ENCODE data around the gene HJV. TPM values are rescaled to one million over a fixed set of nuclear protein-coding genes. Genes with fewer than 3 reads are reported as not detected.

The HJV gene
- total RNA-seq, 3 donors from 2014 or later, result not detected

GRCh38 chr1:145975216-145975615 lies 46.3 kb downstream of the HJV start:
- ATAC-seq, result no peak
- Histone ChIP-seq H3K9me3 (no peaks in the 10 kb centered on the region), H3K4me3 (no peak overlapping the region), H3K36me3 (ENCODE audit: low read depth) (no peaks in the 10 kb centered on the region), H3K4me1 (ENCODE audit: low read depth) (peaks cover 29% of the 10 kb centered on the region)
- TF ChIP-seq, protein P1, sequence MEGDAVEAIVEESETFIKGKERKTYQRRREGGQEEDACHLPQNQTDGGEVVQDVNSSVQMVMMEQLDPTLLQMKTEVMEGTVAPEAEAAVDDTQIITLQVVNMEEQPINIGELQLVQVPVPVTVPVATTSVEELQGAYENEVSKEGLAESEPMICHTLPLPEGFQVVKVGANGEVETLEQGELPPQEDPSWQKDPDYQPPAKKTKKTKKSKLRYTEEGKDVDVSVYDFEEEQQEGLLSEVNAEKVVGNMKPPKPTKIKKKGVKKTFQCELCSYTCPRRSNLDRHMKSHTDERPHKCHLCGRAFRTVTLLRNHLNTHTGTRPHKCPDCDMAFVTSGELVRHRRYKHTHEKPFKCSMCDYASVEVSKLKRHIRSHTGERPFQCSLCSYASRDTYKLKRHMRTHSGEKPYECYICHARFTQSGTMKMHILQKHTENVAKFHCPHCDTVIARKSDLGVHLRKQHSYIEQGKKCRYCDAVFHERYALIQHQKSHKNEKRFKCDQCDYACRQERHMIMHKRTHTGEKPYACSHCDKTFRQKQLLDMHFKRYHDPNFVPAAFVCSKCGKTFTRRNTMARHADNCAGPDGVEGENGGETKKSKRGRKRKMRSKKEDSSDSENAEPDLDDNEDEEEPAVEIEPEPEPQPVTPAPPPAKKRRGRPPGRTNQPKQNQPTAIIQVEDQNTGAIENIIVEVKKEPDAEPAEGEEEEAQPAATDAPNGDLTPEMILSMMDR (IDR thresholded peaks at IDR 0.05), result no peak
- no peak for DNase-seq
- intact Hi-C loops (cut with DNase I, micrococcal nuclease), result no loop called here

- Histone ChIP-seq H3K4me1 (ENCODE audit: low read depth) (peaks cover 24% of the 10 kb centered on the region), H3K36me3 (ENCODE audit: low read depth) (no peaks in the 10 kb centered on the region), H3K9me3 (no peaks in the 10 kb centered on the region), H3K4me3 (no peak overlapping the region)
- DNase-seq (no peak), ATAC-seq (no peak)
- intact Hi-C loops (cut with DNase I, micrococcal nuclease), result loop anchor here in 1 of 2 donors (5.0 kb wide), 1 partner anchor 33 kb away; no protein-coding TSS in a partner anchor
- TF ChIP-seq, protein P1 (IDR thresholded peaks at IDR 0.05), result no peak
Observed at GRCh38 chr1:145974721-145975120, 46.8 kb downstream of the HJV start.

- intact Hi-C loops (cut with DNase I, micrococcal nuclease), result loop anchor here in 1 of 2 donors (5.0 kb wide), 1 partner anchor 35 kb away; no protein-coding TSS in a partner anchor
Observed at GRCh38 chr1:145972580-145972979, 49.0 kb downstream of the HJV start.

More at GRCh38 chr1:145972580-145972979, 49.0 kb downstream of the HJV start:
- Histone ChIP-seq H3K4me3 (no peak overlapping the region), H3K9me3 (no peaks in the 10 kb centered on the region), H3K36me3 (ENCODE audit: low read depth) (no peaks in the 10 kb centered on the region), H3K4me1 (ENCODE audit: low read depth) (peaks cover 5% of the 10 kb centered on the region)
- no peak for DNase-seq
- ATAC-seq, result no peak
- TF ChIP-seq, protein P1 (IDR thresholded peaks at IDR 0.05), result no peak

Other genes starting within 250 kb of the HJV start
- 10 to 100 TPM in 1 of 3 donors, 1 to 10 TPM in 2; 8.3 to 13.6 (median 8.8) TPM for gene RNF115, start 197.6 kb downstream of the HJV start, total RNA-seq
- gene POLR3C, start 197.5 kb downstream of the HJV start, total RNA-seq, result 10 to 100 TPM; 17.5 to 24.0 (median 23.0) TPM
- gene NUDT17, start 176.1 kb downstream of the HJV start, total RNA-seq, result 1 to 10 TPM; 1.1 to 2.5 (median 1.3) TPM
- gene PIAS3, start 162.7 kb downstream of the HJV start, total RNA-seq, result 10 to 100 TPM; 11.6 to 26.6 (median 14.8) TPM
- gene ANKRD35, start 135.9 kb downstream of the HJV start, total RNA-seq, result 1 to 10 TPM in 1 of 3 donors, under 1 TPM in 2; 0.26 to 5.6 (median 0.99) TPM
- gene ITGA10, start 111.7 kb downstream of the HJV start, total RNA-seq, result 1 to 10 TPM in 1 of 3 donors, under 1 TPM in 2; 0.61 to 2.5 (median 0.87) TPM
- 10 to 100 TPM; 25.5 to 34.8 (median 33.3) TPM for gene PEX11B, start 103.0 kb downstream of the HJV start, total RNA-seq
- gene RBM8A, start 94.3 kb downstream of the HJV start, total RNA-seq, result 10 to 100 TPM; 82.3 to 94.5 (median 93.9) TPM
- gene LIX1L, start 63.7 kb downstream of the HJV start, total RNA-seq, result 10 to 100 TPM in 2 of 3 donors, 1 to 10 TPM in 1; 3.9 to 34.3 (median 10.2) TPM
- under 1 TPM; 0.14 to 0.63 (median 0.41) TPM for gene ANKRD34A, start 57.2 kb downstream of the HJV start, total RNA-seq
- 10 to 100 TPM; 15.7 to 26.8 (median 19.5) TPM for gene POLR3GL, start 57.0 kb downstream of the HJV start, total RNA-seq
- gene TXNIP, start 25.2 kb downstream of the HJV start, total RNA-seq, result 1,000 to 10,000 TPM in 1 of 3 donors, 100 to 1,000 TPM in 2; 683 to 1,682 (median 830) TPM
- gene NBPF10, start 123.1 kb upstream of the HJV start, total RNA-seq, result 1 to 10 TPM; 2.4 to 4.8 (median 3.5) TPM
- gene NOTCH2NLA, start 207.3 kb upstream of the HJV start, total RNA-seq, result 10 to 100 TPM; 35.6 to 42.0 (median 41.5) TPM

Data from mucosa of descending colon (tissue), 3 donors.